Umbilical cord (tissue), 2 donors: ENCODE measurements around the gene RNF169. TPM values are rescaled to one million over a fixed set of nuclear protein-coding genes. Genes with fewer than 3 reads are reported as not detected.
"Not testable (repeated sequence)": the region's sequence is repeated elsewhere in the genome, so short reads cannot be mapped to it uniquely, and the experiment has no call there.

Experiments
- DNase-seq: peaks from one replicate; pipeline ENCODE4 v3.0.0-alpha.2; 2015; ENCODE audit warnings: low spot score
- total RNA-seq: library from RNA; depleted of rRNA; stranded (reverse); fragments of >200 nt; gene quantifications from one replicate; pipeline ENCODE4 v1.2.3, GENCODE V29; 2014; ENCODE audit warnings: low replicate concordance; ENCODE audit not compliant: insufficient read depth

Gene RNF169
- total RNA-seq, 1 donor from 2014 or later = 31.8 TPM

GRCh38 chr11:74729397-74729796 is 19.3 kb upstream of the RNF169 start:
- no peak for DNase-seq

- no peak for DNase-seq
Measured at GRCh38 chr11:74730571-74731260, 17.9 kb upstream of the RNF169 start.

- DNase-seq = peak; percentile 30
Measured at GRCh38 chr11:74731301-74732094, 17.2 kb upstream of the RNF169 start, which contains the start of gene CHRDL2. Gene CHRDL2 (minus strand): TSS chr11:74731426. CDS start chr11:74730888, 538 bp downstream.

GRCh38 chr11:74734559-74734925 is 14.1 kb upstream of the RNF169 start:
- DNase-seq = no peak

- no peak for DNase-seq
Measured at GRCh38 chr11:74735365-74735928, 13.2 kb upstream of the RNF169 start.

- DNase-seq = no peak
Measured at GRCh38 chr11:74736031-74736430, 12.6 kb upstream of the RNF169 start.

- peak; percentile 73 for DNase-seq
Measured at GRCh38 chr11:74739546-74740270, 8.9 kb upstream of the RNF169 start.

GRCh38 chr11:74742070-74742469 is 6.6 kb upstream of the RNF169 start:
- DNase-seq = no peak

- no peak for DNase-seq
Measured at GRCh38 chr11:74743640-74744039, 5.0 kb upstream of the RNF169 start.

GRCh38 chr11:74744277-74744676 is 4.4 kb upstream of the RNF169 start:
- DNase-seq = no peak

GRCh38 chr11:74746868-74747267 is 1.8 kb upstream of the RNF169 start:
- DNase-seq = no peak

- DNase-seq = peak; percentile 50
Measured at GRCh38 chr11:74749127-74749964, 697 bp downstream of the RNF169 start.

- peak; percentile 21 for DNase-seq
Measured at GRCh38 chr11:74749965-74750296, 1.3 kb downstream of the RNF169 start.

GRCh38 chr11:74750598-74750997 is 1.9 kb downstream of the RNF169 start:
- DNase-seq = not testable (repeated sequence)

GRCh38 chr11:74751303-74751702 is 2.7 kb downstream of the RNF169 start:
- DNase-seq = no peak

GRCh38 chr11:74754507-74755252 is 6.0 kb downstream of the RNF169 start:
- DNase-seq = peak; percentile 59

- DNase-seq = no peak
Measured at GRCh38 chr11:74755395-74755995, 6.8 kb downstream of the RNF169 start.

- no peak for DNase-seq
Measured at GRCh38 chr11:74756571-74756970, 7.9 kb downstream of the RNF169 start.

- DNase-seq = no peak
Measured at GRCh38 chr11:74766905-74767304, 18.3 kb downstream of the RNF169 start.

GRCh38 chr11:74768172-74768651 is 19.6 kb downstream of the RNF169 start:
- not testable (repeated sequence) for DNase-seq
